ENCODE measurements around the gene ADGRV1.

DNA sequence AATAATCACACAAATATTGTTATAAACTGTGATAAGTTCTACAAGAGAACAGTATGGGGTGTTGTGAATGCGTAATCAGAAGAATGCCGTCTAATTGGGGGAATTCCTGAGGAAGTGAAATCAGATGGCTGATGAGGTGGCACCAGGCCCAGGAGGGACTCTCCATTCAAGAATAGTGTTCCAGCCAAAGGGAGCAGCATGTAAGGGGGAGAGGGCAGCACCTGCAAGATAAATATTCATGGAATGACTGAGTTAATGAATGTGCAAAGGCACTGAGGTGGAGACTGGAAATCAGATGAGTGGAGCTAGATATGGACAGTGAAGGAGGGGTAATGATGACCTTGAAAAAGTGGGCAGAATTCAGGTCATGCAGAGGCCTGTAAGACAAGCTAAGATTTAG, 574.0 kb downstream of the ADGRV1 start:
- TF ChIP-seq POLR2A (IDR thresholded peaks at IDR 0.05) = no peak
- TF ChIP-seq, protein P1, sequence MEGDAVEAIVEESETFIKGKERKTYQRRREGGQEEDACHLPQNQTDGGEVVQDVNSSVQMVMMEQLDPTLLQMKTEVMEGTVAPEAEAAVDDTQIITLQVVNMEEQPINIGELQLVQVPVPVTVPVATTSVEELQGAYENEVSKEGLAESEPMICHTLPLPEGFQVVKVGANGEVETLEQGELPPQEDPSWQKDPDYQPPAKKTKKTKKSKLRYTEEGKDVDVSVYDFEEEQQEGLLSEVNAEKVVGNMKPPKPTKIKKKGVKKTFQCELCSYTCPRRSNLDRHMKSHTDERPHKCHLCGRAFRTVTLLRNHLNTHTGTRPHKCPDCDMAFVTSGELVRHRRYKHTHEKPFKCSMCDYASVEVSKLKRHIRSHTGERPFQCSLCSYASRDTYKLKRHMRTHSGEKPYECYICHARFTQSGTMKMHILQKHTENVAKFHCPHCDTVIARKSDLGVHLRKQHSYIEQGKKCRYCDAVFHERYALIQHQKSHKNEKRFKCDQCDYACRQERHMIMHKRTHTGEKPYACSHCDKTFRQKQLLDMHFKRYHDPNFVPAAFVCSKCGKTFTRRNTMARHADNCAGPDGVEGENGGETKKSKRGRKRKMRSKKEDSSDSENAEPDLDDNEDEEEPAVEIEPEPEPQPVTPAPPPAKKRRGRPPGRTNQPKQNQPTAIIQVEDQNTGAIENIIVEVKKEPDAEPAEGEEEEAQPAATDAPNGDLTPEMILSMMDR (IDR thresholded peaks at IDR 0.05) = no peak

All from thyroid gland (tissue), 4 donors.